ENCODE data around the gene HTT.

- no peak for TF ChIP-seq POLR2AphosphoS5 (IDR thresholded peaks at IDR 0.05; ENCODE audit: insufficient read depth in 1 of 2, low read depth in 1 of 2)
- no peak for TF ChIP-seq CTCF (IDR thresholded peaks at IDR 0.05)
These were observed 7.6 kb upstream of the HTT start for GRCh38 chr4:3066836-3067400.
